Measurements from ENCODE around the gene ARID3C. TPM values are rescaled to one million over a fixed set of nuclear protein-coding genes. Genes with fewer than 3 reads are reported as not detected.

ARID3C gene
- total and polyA plus RNA-seq, 2 experiments from 2014 or later, result 0.49 TPM; not detected in 1

- Mint-ChIP-seq H3K27ac (no peak overlapping the region), H3K27me3 (ENCODE audit: insufficient read depth, low read depth, poor library complexity) (peaks cover 24% of the 10 kb centered on the region), H3K9me3 (no peaks in the 10 kb centered on the region; the same call in 2 of the 3 replicates), H3K4me1 (peaks cover 34% of the 10 kb centered on the region), H3K4me3 (no peak overlapping the region; the same call in 2 of the 3 replicates), H3K36me3 (ENCODE audit: low read depth) (peaks cover 5% of the 10 kb centered on the region)
- H3K79me2 ChIP-seq (replicated peaks; ENCODE audit: insufficient read depth), result no peaks in the 10 kb centered on the region
- DNase-seq (ENCODE audit: low spot score) (no peak), ATAC-seq (no peak)
- no peak overlapping the region for H3K4me3 ChIP-seq
- H2AFZ ChIP-seq, result no peak overlapping the region
- H3K9me2 ChIP-seq (ENCODE audit: insufficient read depth), result no peaks in the 10 kb centered on the region
- 0 out of 2 replicates have a peak, but pooled peaks cover 4% of the 10 kb centered on the region for H3F3A ChIP-seq (replicated peaks; ENCODE audit: low read depth)
- H4K20me1 ChIP-seq (replicated peaks; ENCODE audit: insufficient read depth), result no peaks in the 10 kb centered on the region; the same call in 1 of the 2 replicates
- H3K27me3 ChIP-seq (ENCODE audit: insufficient read depth), result no peaks in the 10 kb centered on the region
- no peak overlapping the region for H3K4me2 ChIP-seq
- peaks cover 16% of the 10 kb centered on the region for H3K4me1 ChIP-seq (ENCODE audit: insufficient read depth)
- peaks cover 3% of the 10 kb centered on the region; the same call in 1 of the 2 replicates for H3K36me3 ChIP-seq (ENCODE audit: insufficient read depth)
- no peak overlapping the region for H3K27ac ChIP-seq (ENCODE audit: low read depth)
- no peak for TF ChIP-seq ZNF331 (CRISPR knock-in tag; IDR thresholded peaks at IDR 0.05; ENCODE audit: low read depth)
- no peak for TF ChIP-seq EZH2 (IDR thresholded peaks at IDR 0.05; ENCODE audit: low read depth, unreplicated experiment)
- no peak for TF ChIP-seq ZNF114 (CRISPR knock-in tag; IDR thresholded peaks at IDR 0.05)
- TF ChIP-seq NANOG (IDR thresholded peaks at IDR 0.05; ENCODE audit: borderline replicate concordance), result no peak
- TF ChIP-seq ETS1 (IDR thresholded peaks at IDR 0.05), result no peak
- no peak for TF ChIP-seq REST (IDR thresholded peaks at IDR 0.05; ENCODE audit: unreplicated experiment)
- TF ChIP-seq JUNB (IDR thresholded peaks at IDR 0.05; ENCODE audit: unreplicated experiment), result no peak
- no peak for TF ChIP-seq CREB1 (CRISPR knock-in tag; IDR thresholded peaks at IDR 0.05; ENCODE audit: low read depth)
- TF ChIP-seq STAT1 (IDR thresholded peaks at IDR 0.05; ENCODE audit: unreplicated experiment), result no peak
- TF ChIP-seq EZH2phosphoT487 (IDR thresholded peaks at IDR 0.05; ENCODE audit: unreplicated experiment), result no peak
- TF ChIP-seq POLR2AphosphoS5 (IDR thresholded peaks at IDR 0.05; ENCODE audit: low read depth), result no peak
Observed at GRCh38 chr9:34654323-34655051, 25.6 kb upstream of the ARID3C start.

Measured in GM23338 (cell line).